Mesenchymal stem cell (in vitro differentiated cells and primary cell): Measurements from ENCODE around the gene JMJD8.

Experiments
- DNase-seq: peaks from one replicate; pipeline ENCODE4 v3.0.0-alpha.2; 2013
- H2AFZ ChIP-seq: one replicate; pipeline ENCODE4 v1.6.1; 2013; ENCODE audit warnings: low read depth, mild to moderate bottlenecking, control low read depth, inconsistent platforms, low read length, moderate library complexity
- H2AK5ac ChIP-seq: 2 replicates; pipeline ENCODE4 v1.6.1; 2013; ENCODE audit warnings: low read length, moderate library complexity, mild to moderate bottlenecking, inconsistent platforms; ENCODE audit not compliant: severe bottlenecking
- H2BK120ac ChIP-seq: one replicate; pipeline ENCODE4 v1.6.1; 2013; ENCODE audit warnings: low read depth, mild to moderate bottlenecking, inconsistent platforms, low read length, moderate library complexity
- H2BK12ac ChIP-seq, 2 experiments: one replicate each; pipeline ENCODE4 v1.6.1; 2013; ENCODE audit warnings: inconsistent platforms in 2 of 2, low read length in 2 of 2, mild to moderate bottlenecking in 2 of 2, moderate library complexity in 2 of 2, control low read depth in 1 of 2
- H2BK15ac ChIP-seq: one replicate; pipeline ENCODE4 v1.6.1; 2013; ENCODE audit warnings: mild to moderate bottlenecking, low read depth, inconsistent platforms; ENCODE audit not compliant: poor library complexity, severe bottlenecking
- H2BK5ac ChIP-seq: 2 replicates; pipeline ENCODE4 v1.6.1; 2013; ENCODE audit warnings: low read depth, mild to moderate bottlenecking, low read length, control low read depth, inconsistent platforms; ENCODE audit not compliant: poor library complexity, severe bottlenecking
- H3K14ac ChIP-seq, 2 experiments: one replicate each; pipeline ENCODE4 v1.6.1; 2013; ENCODE audit warnings: inconsistent platforms in 2 of 2, low read length in 2 of 2, control low read depth in 1 of 2, mild to moderate bottlenecking in 1 of 2, moderate library complexity in 1 of 2
- H3K18ac ChIP-seq, 2 experiments: one replicate each; pipeline ENCODE4 v1.6.1; 2013; ENCODE audit warnings: inconsistent platforms in 2 of 2, low read length in 2 of 2, control low read depth in 1 of 2, low read depth in 1 of 2, mild to moderate bottlenecking in 1 of 2
- H3K23ac ChIP-seq, 2 experiments: one replicate each; pipeline ENCODE4 v1.6.1; 2013; ENCODE audit warnings: inconsistent platforms in 2 of 2, low read length in 2 of 2, mild to moderate bottlenecking in 2 of 2, moderate library complexity in 2 of 2, control low read depth in 1 of 2
- H3K27ac ChIP-seq: 2 replicates; pipeline ENCODE4 v1.5.1; 2013; ENCODE audit warnings: mild to moderate bottlenecking, moderate library complexity, low read length, control low read depth, inconsistent platforms; ENCODE audit not compliant: poor library complexity, severe bottlenecking
- H3K27me3 ChIP-seq, 2 experiments: 2 replicates each; pipeline versions ENCODE4 v1.6.1 to v1.7.0; 2013; ENCODE audit warnings: low read length in 2 of 2, mild to moderate bottlenecking in 2 of 2, moderate library complexity in 2 of 2, control low read depth in 1 of 2, inconsistent platforms in 1 of 2; ENCODE audit not compliant: control insufficient read depth in 1 of 2, insufficient read depth in 1 of 2
- H3K36me3 ChIP-seq, 2 experiments: 2 replicates each; pipeline versions ENCODE4 v1.6.1 to v1.7.0; 2013; ENCODE audit warnings: low read length in 2 of 2, control low read depth in 1 of 2, inconsistent platforms in 1 of 2, low read depth in 1 of 2, mild to moderate bottlenecking in 1 of 2; ENCODE audit not compliant: insufficient read depth in 2 of 2, control insufficient read depth in 1 of 2
- H3K4ac ChIP-seq, 2 experiments: one replicate each; pipeline ENCODE4 v1.6.1; 2013; ENCODE audit warnings: inconsistent platforms in 2 of 2, low read length in 2 of 2, mild to moderate bottlenecking in 2 of 2, moderate library complexity in 2 of 2, control low read depth in 1 of 2, low read depth in 1 of 2
- H3K4me1 ChIP-seq: 2 replicates; pipeline ENCODE4 v1.6.1; 2013; ENCODE audit warnings: low read depth, low read length, control low read depth; ENCODE audit not compliant: control insufficient read depth, insufficient read depth
- H3K4me2 ChIP-seq: 2 replicates; pipeline ENCODE4 v1.6.1; 2013; ENCODE audit warnings: low read length, mild to moderate bottlenecking, inconsistent platforms; ENCODE audit not compliant: poor library complexity, severe bottlenecking
- H3K4me3 ChIP-seq, 2 experiments: 2 replicates each; pipeline versions ENCODE4 v1.5.1 to v1.7.0; 2013; ENCODE audit warnings: low read length in 2 of 2, mild to moderate bottlenecking in 2 of 2, control low read depth in 1 of 2, low read depth in 1 of 2; ENCODE audit not compliant: insufficient read depth in 1 of 2
- H3K79me1 ChIP-seq: replicated peaks from 2 replicates; pipeline ENCODE4 v1.6.1; 2013; ENCODE audit warnings: mild to moderate bottlenecking, control low read depth, low read length, inconsistent platforms; ENCODE audit not compliant: poor library complexity, severe bottlenecking
- H3K9ac ChIP-seq: 2 replicates; pipeline ENCODE4 v1.7.0; 2013; ENCODE audit warnings: mild to moderate bottlenecking, low read length, moderate library complexity
- H3K9me3 ChIP-seq: 2 replicates; pipeline ENCODE4 v1.7.0; 2013; ENCODE audit warnings: mild to moderate bottlenecking, low read length; ENCODE audit not compliant: control insufficient read depth
- H4K8ac ChIP-seq: one replicate; pipeline ENCODE4 v1.6.1; 2013; ENCODE audit warnings: inconsistent platforms, mild to moderate bottlenecking, low read length, moderate library complexity
- H4K91ac ChIP-seq: one replicate; pipeline ENCODE4 v1.6.1; 2013; ENCODE audit warnings: mild to moderate bottlenecking, low read length, inconsistent platforms
- WGBS: methylation state at CpG from one replicate; pipeline ENCODE4 v1.1.7; 2013; ENCODE audit warnings: mixed read lengths; 5-methylcytosine and 5-hydroxymethylcytosine counted together

The JMJD8 gene

GRCh38 chr16:674214-674881 lies 9.8 kb downstream of the JMJD8 start:
- Histone ChIP-seq H2AFZ (no peak overlapping the region), H4K91ac (no peak overlapping the region), H2AK5ac (no peak overlapping the region), H2BK120ac (no peak overlapping the region), H3K4me3 (no peak overlapping the region), H2BK5ac (no peak overlapping the region), H3K14ac (no peak overlapping the region), H3K4me1 (peaks cover 43% of the 10 kb centered on the region), H3K4me2 (no peak overlapping the region), H3K27ac (no peak overlapping the region), H3K36me3 (peaks cover 41 to 69% of the 10 kb centered on the region in 2 experiments), H3K27me3 (no peaks in the 10 kb centered on the region), H3K9me3 (no peaks in the 10 kb centered on the region), H3K9ac (no peak overlapping the region), H3K4ac (no peak overlapping the region), H2BK15ac (no peak overlapping the region), H3K23ac (no peak overlapping the region), H3K79me1 (peaks cover 21% of the 10 kb centered on the region), H3K18ac (no peak overlapping the region), H4K8ac (no peak overlapping the region), H2BK12ac (no peak overlapping the region)
- WGBS: 90% methylated on average over 22 of the region's 22 CpGs
- no peak for DNase-seq

GRCh38 chr16:673399-673991 lies 10.6 kb downstream of the JMJD8 start:
- Histone ChIP-seq H3K27ac (no peak overlapping the region), H3K4ac (no peak overlapping the region), H2BK12ac (no peak overlapping the region), H3K79me1 (peaks cover 23% of the 10 kb centered on the region), H2AK5ac (no peak overlapping the region), H3K36me3 (peaks cover 41 to 74% of the 10 kb centered on the region in 2 experiments), H2BK120ac (no peak overlapping the region), H2AFZ (no peak overlapping the region), H3K18ac (no peak overlapping the region), H3K4me3 (no peak overlapping the region), H3K9ac (no peak overlapping the region), H3K9me3 (no peaks in the 10 kb centered on the region), H2BK5ac (no peak overlapping the region), H3K4me1 (peaks cover 41% of the 10 kb centered on the region), H3K23ac (no peak overlapping the region), H3K4me2 (no peak overlapping the region), H3K14ac (no peak overlapping the region), H4K8ac (no peak overlapping the region), H3K27me3 (no peaks in the 10 kb centered on the region), H2BK15ac (peak overlapping the region; percentile 8), H4K91ac (no peak overlapping the region)
- no peak for DNase-seq
- WGBS: 97% methylated on average over 17 of the region's 18 CpGs

- H3K18ac ChIP-seq: no peak overlapping the region
- no peak overlapping the region for H2BK12ac ChIP-seq
- no peak overlapping the region for H2BK120ac ChIP-seq
- no peak for DNase-seq
- H3K4ac ChIP-seq: no peak overlapping the region
- peaks cover 41 to 70% of the 10 kb centered on the region in 2 experiments for H3K36me3 ChIP-seq
- H3K79me1 ChIP-seq: peaks cover 23% of the 10 kb centered on the region
- peak overlapping the region; percentile 46 for H4K91ac ChIP-seq
- 95% methylated on average over 21 of the region's 21 CpGs for WGBS
- no peak overlapping the region for H3K27ac ChIP-seq
- no peaks in the 10 kb centered on the region for H3K27me3 ChIP-seq
- no peak overlapping the region for H2AK5ac ChIP-seq
- H3K9me3 ChIP-seq: no peaks in the 10 kb centered on the region
- H3K9ac ChIP-seq: no peak overlapping the region
- no peak overlapping the region for H3K14ac ChIP-seq
- H3K4me1 ChIP-seq: peaks cover 37% of the 10 kb centered on the region
- H3K4me3 ChIP-seq: no peak overlapping the region
- H2AFZ ChIP-seq: no peak overlapping the region
- H4K8ac ChIP-seq: no peak overlapping the region
- no peak overlapping the region for H3K4me2 ChIP-seq
- no peak overlapping the region for H3K23ac ChIP-seq
- no peak overlapping the region for H2BK15ac ChIP-seq
- H2BK5ac ChIP-seq: no peak overlapping the region
Observed at GRCh38 chr16:672851-673250, 11.3 kb downstream of the JMJD8 start.

- 98% methylated on average over 19 of the region's 19 CpGs for WGBS
- H2AK5ac ChIP-seq: no peak overlapping the region
- no peak overlapping the region for H3K4me3 ChIP-seq
- no peak overlapping the region for H2AFZ ChIP-seq
- H2BK5ac ChIP-seq: no peak overlapping the region
- no peak overlapping the region for H2BK15ac ChIP-seq
- DNase-seq: no peak
- no peaks in the 10 kb centered on the region for H3K27me3 ChIP-seq
- H3K4me2 ChIP-seq: no peak overlapping the region
- peaks cover 41 to 65% of the 10 kb centered on the region in 2 experiments for H3K36me3 ChIP-seq
- H3K9ac ChIP-seq: no peak overlapping the region
- peaks cover 40% of the 10 kb centered on the region for H3K4me1 ChIP-seq
- peak overlapping the region; percentile 46 for H4K91ac ChIP-seq
- H3K79me1 ChIP-seq: peaks cover 23% of the 10 kb centered on the region
- no peak overlapping the region for H3K18ac ChIP-seq
- no peak overlapping the region for H4K8ac ChIP-seq
- H3K27ac ChIP-seq: no peak overlapping the region
- H3K14ac ChIP-seq: no peak overlapping the region
- no peak overlapping the region for H3K23ac ChIP-seq
- no peaks in the 10 kb centered on the region for H3K9me3 ChIP-seq
- H3K4ac ChIP-seq: no peak overlapping the region
- no peak overlapping the region for H2BK120ac ChIP-seq
- H2BK12ac ChIP-seq: no peak overlapping the region
Observed at GRCh38 chr16:672371-672770, 11.8 kb downstream of the JMJD8 start.
